CD4-positive, alpha-beta T cell treated with Interleukin-12 subunit alpha and Interleukin-12 subunit beta, for 1 hour (primary cell): ENCODE results near the gene CD86.

ENCODE experiments used
- DNase-seq: peaks from one replicate; pipeline ENCODE4 v3.0.0-alpha.2; 2020

Gene CD86

DNA sequence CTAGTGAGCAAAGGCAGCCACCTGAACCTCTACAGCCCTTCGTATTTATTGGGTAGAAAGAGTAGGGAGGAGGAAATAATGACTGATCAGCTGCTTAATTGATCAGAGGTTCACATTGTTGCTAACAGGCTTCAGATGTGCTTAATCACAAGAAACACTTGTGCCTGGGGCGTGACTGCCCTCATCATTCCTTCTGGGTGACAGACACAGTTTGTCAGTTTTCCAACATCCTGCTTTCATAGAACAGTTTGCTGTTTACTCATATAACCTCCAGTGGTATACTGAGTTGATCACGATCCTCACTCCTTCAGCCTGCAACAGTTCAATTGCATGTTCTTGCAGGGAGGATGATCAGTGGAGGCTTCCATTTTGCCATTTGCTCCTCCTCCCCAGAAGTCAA is 114.7 kb downstream of the CD86 start:
- DNase-seq: no peak
